AG04450 (cell line): ENCODE results near the gene CTF1. TPM values are rescaled to one million over a fixed set of nuclear protein-coding genes. Genes with fewer than 3 reads are reported as not detected.

Experiments used
- CTCF ChIA-PET: fragments of 300-600, 350-600 bp; formaldehyde crosslinking; extraction: SDS; loops from one replicate; lab custom pipeline; 2022; ENCODE audit warnings: antibody characterized with exemption, inconsistent platforms; lab: Charles Lee
- POLR2A ChIA-PET: fragments of 350-600 bp; formaldehyde crosslinking; extraction: SDS; loops from one replicate; lab custom pipeline; 2021; ENCODE audit warnings: antibody characterized with exemption, inconsistent platforms; lab: Yijun Ruan, JAX
- DNase-seq: peaks from one replicate; pipeline ENCODE4 v3.0.0-alpha.2; 2011; ENCODE audit warnings: low read depth, low spot score
- H3K27ac ChIP-seq: one replicate; pipeline ENCODE4 v1.5.1; 2012; ENCODE audit warnings: low read depth, low read length, control low read depth
- H3K27me3 ChIP-seq: one replicate; pipeline ENCODE4 v1.6.0; 2012; ENCODE audit warnings: low read length; ENCODE audit not compliant: control insufficient read depth, insufficient read depth
- H3K4me3 ChIP-seq: 2 replicates; pipeline ENCODE4 v1.5.1; 2011; ENCODE audit warnings: mild to moderate bottlenecking, low read depth, low read length, control low read depth
- H3K9me3 ChIP-seq: 2 replicates; pipeline ENCODE4 v1.5.1; 2012; ENCODE audit warnings: low read length; ENCODE audit not compliant: control insufficient read depth, insufficient read depth
- polyA plus RNA-seq: library from polyadenylated mRNA; depleted of rRNA; stranded (reverse); fragments of >200 nt; gene quantifications from 2 replicates; pipeline ENCODE4 v1.2.3, GENCODE V29; 2011
- TF ChIP-seq, protein P1 (sequence below): IDR thresholded peaks from 2 replicates; pipeline ENCODE4 v1.5.1; 2011; ENCODE audit warnings: low read depth, low read length, control low read depth, inconsistent platforms

Gene CTF1
- polyA plus RNA-seq, 1 experiment: 10.1 TPM

DNA sequence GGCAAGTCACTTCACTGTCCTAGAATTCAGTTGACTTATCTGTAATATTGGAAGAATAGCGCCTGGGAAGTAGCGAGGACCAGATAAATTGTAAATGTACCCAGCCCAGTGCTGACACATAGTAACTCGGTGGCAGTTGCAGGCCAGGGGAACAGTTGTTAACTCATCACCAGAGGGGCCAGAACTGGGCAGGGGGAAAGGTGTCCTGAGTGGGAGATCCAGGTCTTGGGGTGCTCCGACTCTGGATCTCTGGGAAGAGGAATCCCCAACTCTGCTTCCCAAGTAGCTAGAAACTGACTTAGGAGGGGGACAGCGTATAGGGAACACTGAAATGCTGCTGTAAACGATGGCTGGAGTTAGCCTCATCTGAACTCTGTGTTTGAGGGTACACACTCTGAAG is 25.5 kb upstream of the CTF1 start:
- CTCF ChIA-PET: interaction anchor here (1.9 kb wide), 1 partner anchor 26 kb away, joined by 8 read pairs; no protein-coding TSS in a partner anchor
- Histone ChIP-seq H3K4me3 (no peak overlapping the region), H3K9me3 (peaks cover 3% of the 10 kb centered on the region; the same call in 1 of the 2 replicates), H3K27ac (no peak overlapping the region), H3K27me3 (no peaks in the 10 kb centered on the region)
- DNase-seq: no peak
- TF ChIP-seq, protein P1, sequence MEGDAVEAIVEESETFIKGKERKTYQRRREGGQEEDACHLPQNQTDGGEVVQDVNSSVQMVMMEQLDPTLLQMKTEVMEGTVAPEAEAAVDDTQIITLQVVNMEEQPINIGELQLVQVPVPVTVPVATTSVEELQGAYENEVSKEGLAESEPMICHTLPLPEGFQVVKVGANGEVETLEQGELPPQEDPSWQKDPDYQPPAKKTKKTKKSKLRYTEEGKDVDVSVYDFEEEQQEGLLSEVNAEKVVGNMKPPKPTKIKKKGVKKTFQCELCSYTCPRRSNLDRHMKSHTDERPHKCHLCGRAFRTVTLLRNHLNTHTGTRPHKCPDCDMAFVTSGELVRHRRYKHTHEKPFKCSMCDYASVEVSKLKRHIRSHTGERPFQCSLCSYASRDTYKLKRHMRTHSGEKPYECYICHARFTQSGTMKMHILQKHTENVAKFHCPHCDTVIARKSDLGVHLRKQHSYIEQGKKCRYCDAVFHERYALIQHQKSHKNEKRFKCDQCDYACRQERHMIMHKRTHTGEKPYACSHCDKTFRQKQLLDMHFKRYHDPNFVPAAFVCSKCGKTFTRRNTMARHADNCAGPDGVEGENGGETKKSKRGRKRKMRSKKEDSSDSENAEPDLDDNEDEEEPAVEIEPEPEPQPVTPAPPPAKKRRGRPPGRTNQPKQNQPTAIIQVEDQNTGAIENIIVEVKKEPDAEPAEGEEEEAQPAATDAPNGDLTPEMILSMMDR: no peak
- POLR2A ChIA-PET: no interaction called here

DNA sequence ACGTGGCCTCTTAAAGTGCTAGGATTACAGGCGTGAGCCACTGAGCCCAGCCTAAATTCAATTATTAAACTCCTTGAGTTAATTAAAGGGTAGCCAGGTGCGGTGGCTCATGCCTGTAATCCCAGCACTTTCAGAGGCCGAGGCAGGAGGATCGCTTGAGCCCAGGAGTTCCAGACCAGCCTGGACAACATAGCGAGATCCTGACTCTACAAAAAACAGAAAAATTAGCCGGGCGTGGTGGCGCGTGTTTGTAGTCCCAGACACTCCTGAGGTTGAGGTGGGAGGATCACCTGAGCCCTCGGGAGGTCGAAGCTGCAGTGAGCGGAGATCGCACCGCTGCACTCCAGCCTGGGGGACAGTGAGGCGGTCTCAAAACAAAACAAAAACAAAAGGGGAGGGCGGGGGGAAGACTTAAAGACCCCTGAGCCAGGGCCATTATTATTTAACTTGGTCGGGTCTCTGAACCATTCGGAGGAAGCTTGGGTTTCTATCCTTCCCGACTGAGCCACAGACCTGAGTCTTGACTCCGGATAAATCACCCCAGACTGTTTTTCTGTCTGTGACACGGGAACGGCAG is 22.1 kb upstream of the CTF1 start:
- H3K9me3 ChIP-seq: peaks cover 3% of the 10 kb centered on the region; the same call in 1 of the 2 replicates
- no peak for DNase-seq
- peak overlapping the region; percentile 96 for H3K27ac ChIP-seq
- ChIA-PET POLR2A (interaction anchor here (0.5 to 3.0 kb wide), 9 partner anchors 16 to 87 kb away, joined by 3 to 22 read pairs (median 5); partner anchors contain the start of genes BCL7C, CTF1 and ZNF629), CTCF (interaction anchor here (1.2 to 1.3 kb wide), 3 partner anchors 19 to 60 kb away, joined by 3 read pairs; no protein-coding TSS in a partner anchor)
- H3K27me3 ChIP-seq: no peaks in the 10 kb centered on the region
- TF ChIP-seq, protein P1: no peak
- H3K4me3 ChIP-seq: peak overlapping the region; percentile 85

DNA sequence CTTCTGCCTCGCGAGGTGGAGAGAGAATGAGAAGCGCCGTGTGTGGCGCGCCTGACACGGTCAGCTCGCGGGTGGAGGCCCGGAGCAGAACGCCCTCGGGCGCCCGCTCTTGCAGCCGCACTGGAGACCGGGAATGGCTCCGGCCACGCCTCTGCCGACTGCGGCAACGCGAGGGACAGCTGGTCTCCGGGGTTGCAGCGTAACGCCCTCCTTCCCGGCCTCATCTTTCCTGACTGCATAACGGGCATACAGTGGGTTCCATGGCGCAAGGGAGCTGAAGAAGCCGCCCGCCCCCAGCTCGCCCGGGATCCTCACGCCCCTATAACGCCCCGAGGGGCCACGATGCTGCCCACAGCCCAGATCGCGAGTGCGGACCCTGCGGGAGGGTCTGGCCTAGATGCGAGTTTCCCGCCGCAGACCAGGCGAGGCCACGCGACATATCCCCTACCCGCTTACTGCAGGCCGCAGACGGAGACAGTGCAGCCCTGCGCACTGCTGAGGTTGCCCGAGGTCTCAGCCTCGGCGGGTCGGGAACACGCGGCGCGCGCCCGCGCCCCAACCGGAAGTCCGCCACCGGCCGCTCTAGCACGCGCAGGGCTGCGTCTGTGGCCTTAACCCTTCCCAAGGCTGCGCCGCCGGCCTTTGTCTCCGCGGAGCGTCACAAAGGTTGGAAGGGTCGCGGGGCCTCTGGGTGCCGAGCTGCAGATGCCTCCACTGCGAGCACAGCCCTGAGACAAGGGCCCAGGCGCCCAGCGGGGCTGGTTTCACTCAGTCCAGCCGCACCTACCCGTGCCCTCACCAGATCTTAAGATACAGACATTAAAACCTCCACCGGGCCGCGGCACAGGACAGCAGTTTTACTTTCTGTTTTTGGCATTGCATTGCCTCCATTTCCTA is 21.3 kb upstream of the CTF1 start:
- TF ChIP-seq, protein P1: no peak
- Histone ChIP-seq H3K4me3 (peak overlapping the region; percentile 85), H3K27me3 (no peaks in the 10 kb centered on the region), H3K27ac (peak overlapping the region; percentile 96), H3K9me3 (peaks cover 3% of the 10 kb centered on the region; the same call in 1 of the 2 replicates)
- ChIA-PET CTCF (interaction anchor here (1.2 to 1.3 kb wide), 3 partner anchors 18 to 61 kb away, joined by 3 read pairs; no protein-coding TSS in a partner anchor), POLR2A (interaction anchor here (0.5 to 3.0 kb wide), 10 partner anchors 11 to 88 kb away, joined by 3 to 22 read pairs (median 4); partner anchors contain the start of genes BCL7C, CTF1 and ZNF629)
- peak; percentile 57 for DNase-seq

DNA sequence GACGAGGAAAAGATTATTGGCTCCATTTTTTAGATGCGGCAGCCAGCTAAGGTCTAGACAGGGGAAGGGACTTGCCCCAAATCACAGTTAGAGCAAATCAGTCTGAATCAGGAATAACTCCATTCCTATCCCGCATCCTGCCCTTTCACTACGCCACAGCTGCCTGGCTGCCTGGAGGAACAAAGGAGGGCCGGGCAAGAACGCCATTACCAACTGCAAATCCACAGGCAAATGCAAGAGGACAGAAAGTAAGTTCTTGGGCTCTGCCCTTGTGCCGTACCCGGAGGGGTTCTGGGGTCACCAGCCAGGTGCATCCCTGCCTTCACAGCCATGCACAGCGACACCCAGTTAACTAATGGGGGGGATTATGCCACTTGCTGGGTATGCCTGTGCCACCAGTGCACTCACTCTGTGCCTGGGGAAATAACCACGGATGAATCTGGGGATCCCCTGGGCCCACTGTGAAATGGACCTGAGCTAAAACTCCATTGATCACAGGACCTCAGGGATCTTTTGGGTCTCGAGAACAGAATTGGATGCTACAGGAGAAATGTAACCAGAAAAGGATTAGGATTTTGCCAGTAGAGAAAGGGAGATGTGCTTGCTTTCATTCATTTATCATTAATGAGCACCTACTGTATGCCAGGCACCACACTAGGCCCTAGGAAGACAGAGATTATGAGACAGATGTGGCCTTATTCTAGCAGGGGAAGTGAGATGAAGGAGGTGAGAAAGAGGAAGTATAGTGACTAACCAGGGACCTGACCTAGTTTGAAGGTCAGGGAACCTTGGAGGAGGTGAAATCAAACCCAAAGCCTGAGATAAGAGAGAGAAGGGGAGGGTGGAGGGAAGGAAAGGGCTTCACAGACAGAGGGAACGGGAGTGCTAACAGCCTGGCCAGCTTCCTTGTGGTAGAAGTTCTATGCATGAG is 20.3 kb upstream of the CTF1 start:
- CTCF ChIA-PET: interaction anchor here (1.1 to 1.5 kb wide), 2 partner anchors 25 to 61 kb away, joined by 3 to 4 read pairs; no protein-coding TSS in a partner anchor
- DNase-seq: no peak
- POLR2A ChIA-PET: interaction anchor here (1.0 to 3.0 kb wide), 6 partner anchors 10 to 89 kb away, joined by 3 to 22 read pairs (median 10); partner anchors contain the start of genes CTF1 and ZNF629

More for the DNA sequence above, 20.3 kb upstream of the CTF1 start:
- TF ChIP-seq, protein P1: no peak
- no peaks in the 10 kb centered on the region for H3K27me3 ChIP-seq
- peak overlapping the region; percentile 85 for H3K4me3 ChIP-seq
- H3K27ac ChIP-seq: peak overlapping the region; percentile 96
- H3K9me3 ChIP-seq: peaks cover 3% of the 10 kb centered on the region; the same call in 1 of the 2 replicates
